Measurements from ENCODE around the gene C2orf81.
"Not testable (repeated sequence)": the region's sequence is repeated elsewhere in the genome, so short reads cannot be mapped to it uniquely, and the experiment has no call there.

The C2orf81 gene

DNA sequence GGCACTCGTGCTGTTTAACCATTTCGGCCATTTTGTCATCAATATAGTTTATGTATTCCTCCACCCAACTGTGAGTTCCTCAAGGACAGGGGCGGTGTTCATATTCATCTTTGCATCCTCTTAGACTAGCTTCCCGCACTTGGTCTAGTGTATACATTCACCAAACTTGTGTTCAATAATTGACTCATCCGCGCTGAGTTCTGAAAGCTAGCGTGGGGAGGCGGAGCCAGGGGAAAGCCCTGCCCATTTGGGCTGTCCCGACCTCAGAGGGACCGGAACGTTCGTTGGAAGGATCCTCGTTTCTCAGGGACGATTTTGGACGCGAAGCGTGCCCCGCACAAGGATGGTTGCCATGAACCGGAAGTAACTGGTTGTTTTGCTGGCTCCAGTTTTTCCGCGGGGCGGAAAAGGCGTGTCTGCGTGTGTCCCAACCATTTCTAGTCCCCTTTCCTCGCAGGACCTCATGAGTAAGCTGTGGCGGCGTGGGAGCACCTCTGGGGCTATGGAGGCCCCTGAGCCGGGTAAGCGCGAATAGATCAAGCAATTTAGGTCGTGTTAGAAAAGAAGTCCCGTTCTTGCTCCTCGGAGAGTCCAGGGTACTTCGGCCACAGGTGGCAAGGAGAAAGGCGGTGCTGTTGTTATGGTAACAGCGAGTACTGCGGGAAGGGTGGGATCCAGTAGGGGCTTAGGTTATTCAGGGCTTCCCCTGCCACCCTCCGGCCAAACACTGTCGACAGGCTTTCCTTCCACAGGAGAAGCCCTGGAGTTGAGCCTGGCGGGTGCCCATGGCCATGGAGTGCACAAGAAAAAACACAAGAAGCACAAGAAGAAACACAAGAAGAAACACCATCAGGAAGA is 33.5 kb upstream of the C2orf81 start, which contains the start of gene INO80B:
Gene INO80B, plus strand, starts transcription at position 434 of the 858 bp plus-strand sequence. Its CDS starts 30 bp downstream, at position 464.
- Mint-ChIP-seq H3K36me3 (ENCODE audit: low read depth) (peaks cover 14% of the 10 kb centered on the region), H3K27ac (peak within 1 kb of the TSS; percentile 92), H3K9me3 (no peaks in the 10 kb centered on the region), H3K4me1 (ENCODE audit: low read depth) (peaks cover 52% of the 10 kb centered on the region), H3K27me3 (ENCODE audit: low read depth) (no peaks in the 10 kb centered on the region), H3K4me3 (peak within 1 kb of the TSS; percentile 93)
- peak; percentile 98 for DNase-seq (ENCODE audit: low spot score)

DNA sequence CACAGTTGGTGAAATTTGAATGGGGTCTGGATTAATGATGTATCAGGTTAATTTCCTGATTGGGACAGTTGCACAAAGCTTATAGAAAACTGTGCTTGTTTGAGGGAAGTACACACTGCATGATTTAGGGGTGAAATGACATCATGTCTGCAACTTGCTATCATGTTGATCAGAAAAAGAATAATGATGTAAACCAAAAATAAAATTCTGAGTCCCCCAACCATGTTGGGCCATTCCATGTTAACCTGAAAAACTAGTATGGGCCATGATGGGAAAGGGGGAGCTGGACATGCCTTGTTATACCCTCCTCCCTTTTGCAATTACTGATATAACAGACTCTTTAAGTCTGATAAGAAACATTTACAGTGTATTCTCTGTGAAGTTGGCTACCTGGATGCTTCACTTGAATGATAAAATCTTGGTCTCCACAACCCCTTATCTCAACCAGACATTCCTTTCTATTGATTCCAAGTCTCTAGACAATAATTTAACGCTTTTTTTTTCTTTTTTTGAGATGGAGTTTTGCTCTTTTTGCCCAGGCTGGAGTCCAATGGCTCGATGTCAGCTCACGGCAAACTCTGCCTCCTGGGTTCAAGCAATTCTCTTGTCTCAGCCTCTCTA is 29.3 kb upstream of the C2orf81 start:
- Mint-ChIP-seq H3K27me3 (ENCODE audit: low read depth) (peaks cover 8% of the 10 kb centered on the region), H3K27ac (no peak overlapping the region), H3K4me1 (ENCODE audit: low read depth) (peaks cover 30% of the 10 kb centered on the region), H3K9me3 (no peaks in the 10 kb centered on the region), H3K36me3 (ENCODE audit: low read depth) (peaks cover 7% of the 10 kb centered on the region), H3K4me3 (no peak overlapping the region)
- DNase-seq (ENCODE audit: low spot score), result no peak

DNA sequence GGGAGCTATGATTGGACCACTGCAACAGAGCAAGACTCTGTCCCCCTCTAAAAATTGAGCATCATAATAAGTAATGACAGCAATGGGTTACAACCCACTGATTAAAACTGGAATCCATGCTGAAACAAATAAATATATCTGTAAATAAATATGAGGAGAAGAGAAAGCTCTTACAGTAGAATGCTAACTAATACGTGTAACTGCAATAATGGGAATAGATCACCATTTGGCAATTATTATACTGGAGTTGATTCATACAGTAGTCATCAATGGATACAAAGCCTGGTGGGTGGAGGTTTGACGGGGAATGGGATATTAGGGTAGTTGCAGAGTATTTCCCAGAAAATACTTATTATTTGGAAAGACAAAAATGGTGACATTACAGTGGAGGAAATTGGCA is 27.4 kb upstream of the C2orf81 start:
- Mint-ChIP-seq H3K4me3 (no peak overlapping the region), H3K27ac (no peak overlapping the region), H3K9me3 (no peaks in the 10 kb centered on the region), H3K36me3 (ENCODE audit: low read depth) (no peaks in the 10 kb centered on the region), H3K27me3 (ENCODE audit: low read depth) (peaks cover 24% of the 10 kb centered on the region), H3K4me1 (ENCODE audit: low read depth) (peaks cover 16% of the 10 kb centered on the region)
- DNase-seq (ENCODE audit: low spot score), result no peak

DNA sequence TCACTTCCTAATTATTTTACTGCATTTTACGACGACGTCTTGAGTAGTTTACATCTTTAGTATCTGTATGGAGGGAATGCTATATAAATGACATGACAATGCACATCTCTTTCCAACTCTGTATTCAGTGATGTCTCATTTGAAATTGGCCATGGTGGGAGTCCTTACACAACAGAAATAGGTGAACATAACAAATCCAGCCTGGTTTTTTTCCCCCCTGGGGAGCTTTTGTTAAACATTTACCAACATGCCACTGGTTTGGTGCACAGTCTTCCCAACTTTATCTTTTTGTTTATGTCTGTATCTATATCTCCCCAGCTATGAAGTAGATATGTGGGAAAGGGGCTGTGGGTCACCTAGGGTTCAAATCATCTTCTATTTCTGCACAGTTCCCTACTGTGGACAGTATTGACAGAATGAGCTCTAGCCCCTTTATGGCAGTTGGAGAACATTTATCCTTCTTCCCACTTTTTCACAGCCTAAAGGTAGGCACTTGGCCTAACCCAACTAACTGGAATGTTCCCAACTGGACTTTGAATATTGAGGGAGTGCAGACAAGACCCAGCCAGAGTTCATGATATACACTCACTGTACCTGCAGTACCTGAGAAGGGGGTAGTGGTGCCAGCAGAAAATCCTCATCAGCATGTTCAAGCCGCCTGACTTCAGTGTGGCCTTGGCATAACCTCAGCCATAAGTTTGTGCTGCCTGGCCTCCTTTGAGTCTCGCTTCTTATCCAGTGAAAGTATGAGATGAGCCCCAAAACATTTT is 26.0 kb upstream of the C2orf81 start:
- H3K4me1 Mint-ChIP-seq (ENCODE audit: low read depth), result peaks cover 7% of the 10 kb centered on the region
- H3K4me3 Mint-ChIP-seq, result no peak overlapping the region
- H3K27ac Mint-ChIP-seq, result no peak overlapping the region
- DNase-seq (ENCODE audit: low spot score), result no peak
- no peaks in the 10 kb centered on the region for H3K36me3 Mint-ChIP-seq (ENCODE audit: low read depth)
- H3K27me3 Mint-ChIP-seq (ENCODE audit: low read depth), result peaks cover 29% of the 10 kb centered on the region
- H3K9me3 Mint-ChIP-seq, result no peaks in the 10 kb centered on the region

DNA sequence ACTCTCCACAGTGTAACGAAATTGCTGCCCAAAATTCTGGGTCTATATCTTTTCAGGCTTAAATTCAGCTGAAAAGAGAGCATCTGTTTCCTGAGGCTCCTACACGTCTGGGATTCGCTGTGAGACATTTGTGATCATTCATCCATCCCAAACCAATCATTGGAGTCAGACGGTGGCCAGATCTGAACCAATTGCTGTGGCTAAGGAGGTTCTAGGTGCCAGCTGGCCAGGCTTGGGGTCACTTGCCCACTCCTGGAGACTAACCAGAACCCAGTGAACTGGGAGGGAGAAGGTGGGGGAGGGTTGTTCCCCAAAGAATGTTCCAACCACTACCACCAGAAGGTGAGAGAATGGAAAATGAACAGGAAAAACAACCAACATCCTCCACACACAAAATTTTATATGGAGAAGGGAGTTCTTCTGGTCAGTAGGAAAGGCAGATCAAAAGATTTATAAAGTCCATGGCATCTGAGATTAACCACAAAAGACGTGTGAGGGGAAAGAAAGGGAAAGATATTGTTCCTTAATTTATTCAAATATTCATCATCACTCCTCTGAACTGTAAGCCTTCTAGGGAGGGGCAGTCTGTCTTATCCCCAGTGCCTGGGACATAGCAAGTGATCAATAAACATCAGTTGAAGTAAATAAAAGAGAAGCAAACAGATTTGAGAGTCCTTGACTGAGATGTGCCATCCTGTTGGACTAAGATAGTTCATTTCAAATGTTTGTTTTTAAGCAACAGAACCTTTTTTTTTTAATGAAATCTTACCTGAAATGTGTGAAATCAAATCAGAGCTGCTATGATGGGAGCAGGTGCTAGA is 23.3 kb upstream of the C2orf81 start:
- Mint-ChIP-seq H3K4me3 (no peak overlapping the region), H3K4me1 (ENCODE audit: low read depth) (peaks cover 2% of the 10 kb centered on the region), H3K27me3 (ENCODE audit: low read depth) (peaks cover 43% of the 10 kb centered on the region), H3K36me3 (ENCODE audit: low read depth) (peaks cover 1% of the 10 kb centered on the region), H3K9me3 (no peaks in the 10 kb centered on the region), H3K27ac (no peak overlapping the region)
- no peak for DNase-seq (ENCODE audit: low spot score)

DNA sequence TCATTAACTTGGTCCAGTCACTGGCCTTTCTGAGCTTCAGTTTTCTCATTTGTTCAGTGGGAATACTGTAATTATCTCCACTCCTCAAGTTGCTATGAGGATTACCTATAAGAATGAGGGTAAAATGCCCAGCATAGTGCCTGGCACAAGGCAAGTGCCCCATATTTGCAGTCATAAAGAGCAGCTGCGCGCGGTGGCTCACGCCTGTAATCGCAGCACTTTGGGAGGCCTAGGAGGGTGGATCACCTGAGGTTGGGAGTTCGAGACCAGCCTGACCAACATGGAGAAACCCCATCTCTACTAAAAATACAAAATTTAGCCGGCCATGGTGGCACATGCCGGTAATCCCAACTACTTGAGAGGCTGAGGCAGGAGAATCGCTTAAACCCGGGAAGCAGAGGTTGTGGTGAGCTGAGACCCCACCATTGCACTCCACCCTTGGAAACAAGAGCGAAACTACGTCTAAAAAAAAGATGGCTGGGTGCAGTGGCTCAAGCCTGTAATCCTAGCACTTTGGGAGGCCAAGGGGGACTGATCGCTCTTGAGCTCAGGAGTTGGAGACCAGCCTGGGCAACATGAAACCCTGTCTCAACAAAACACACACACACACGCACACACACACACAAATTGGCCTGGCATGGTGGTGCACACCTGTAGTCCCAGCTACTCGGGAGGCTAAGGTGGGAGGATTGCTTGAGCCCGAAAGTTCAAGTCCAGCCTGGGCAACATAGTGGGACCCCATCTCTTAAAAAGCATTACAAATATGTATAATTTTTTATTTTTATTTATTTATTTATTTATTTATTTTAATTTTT is 21.3 kb upstream of the C2orf81 start:
- H3K27ac Mint-ChIP-seq, result not testable (repeated sequence)

DNA sequence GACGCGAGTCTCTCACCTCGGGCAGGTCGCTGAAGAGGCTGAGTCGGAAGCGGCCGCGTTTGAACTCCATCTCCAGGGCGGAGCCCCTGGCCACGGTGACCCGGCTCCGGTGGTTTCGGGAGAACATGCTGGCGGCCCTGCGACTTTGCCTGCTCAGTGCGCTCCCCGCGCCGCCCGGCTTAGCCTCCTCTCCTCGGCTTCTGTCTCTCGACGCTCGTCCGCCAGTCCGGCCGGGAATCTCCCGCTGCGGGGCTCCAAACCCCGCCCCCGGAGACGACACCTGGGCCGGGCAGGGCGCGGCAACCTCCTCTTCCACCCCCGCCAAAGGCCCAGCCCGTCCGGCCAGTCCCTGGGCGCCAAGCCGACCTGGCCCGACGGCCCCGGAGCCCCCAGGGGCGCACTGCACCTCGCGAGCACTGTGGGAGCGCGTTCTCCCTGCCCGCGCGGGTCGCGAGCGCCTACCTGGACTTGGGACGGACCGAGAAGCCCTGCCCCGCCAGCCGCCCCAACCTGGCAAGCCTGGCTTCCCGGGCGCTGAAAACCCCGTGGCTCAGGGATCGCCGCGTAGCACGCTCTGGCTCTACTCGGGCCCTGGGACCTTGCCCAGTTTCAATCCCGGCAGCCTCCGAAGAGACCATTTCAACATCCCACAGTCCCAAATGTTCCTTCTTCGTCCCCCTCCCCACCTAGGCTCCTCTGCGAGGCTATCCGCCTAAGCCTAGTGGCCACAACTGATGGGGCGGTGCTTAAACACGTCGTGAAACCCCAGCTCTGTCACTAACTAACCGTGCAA is 20.5 kb upstream of the C2orf81 start, which contains the start of gene RTKN:
Gene RTKN, minus strand, starts transcription at position 248 of the 793 bp plus-strand sequence. Its CDS starts 121 bp downstream, at position 127.
- no peak for DNase-seq (ENCODE audit: low spot score)
- Mint-ChIP-seq H3K36me3 (ENCODE audit: low read depth) (peaks cover 1% of the 10 kb centered on the region), H3K27ac (no peak within 1 kb of the TSS), H3K4me1 (ENCODE audit: low read depth) (peaks cover 2% of the 10 kb centered on the region), H3K4me3 (peak within 1 kb of the TSS; percentile 81), H3K9me3 (no peaks in the 10 kb centered on the region), H3K27me3 (ENCODE audit: low read depth) (peaks cover 47% of the 10 kb centered on the region)

More for the DNA sequence above, 21.3 kb upstream of the C2orf81 start:
- Mint-ChIP-seq H3K27me3 (ENCODE audit: low read depth) (peaks cover 52% of the 10 kb centered on the region), H3K4me3 (peak overlapping the region; percentile 81)
- not testable (repeated sequence) for DNase-seq (ENCODE audit: low spot score); H3K9me3 Mint-ChIP-seq; H3K4me1 Mint-ChIP-seq (ENCODE audit: low read depth); H3K36me3 Mint-ChIP-seq (ENCODE audit: low read depth)

DNA sequence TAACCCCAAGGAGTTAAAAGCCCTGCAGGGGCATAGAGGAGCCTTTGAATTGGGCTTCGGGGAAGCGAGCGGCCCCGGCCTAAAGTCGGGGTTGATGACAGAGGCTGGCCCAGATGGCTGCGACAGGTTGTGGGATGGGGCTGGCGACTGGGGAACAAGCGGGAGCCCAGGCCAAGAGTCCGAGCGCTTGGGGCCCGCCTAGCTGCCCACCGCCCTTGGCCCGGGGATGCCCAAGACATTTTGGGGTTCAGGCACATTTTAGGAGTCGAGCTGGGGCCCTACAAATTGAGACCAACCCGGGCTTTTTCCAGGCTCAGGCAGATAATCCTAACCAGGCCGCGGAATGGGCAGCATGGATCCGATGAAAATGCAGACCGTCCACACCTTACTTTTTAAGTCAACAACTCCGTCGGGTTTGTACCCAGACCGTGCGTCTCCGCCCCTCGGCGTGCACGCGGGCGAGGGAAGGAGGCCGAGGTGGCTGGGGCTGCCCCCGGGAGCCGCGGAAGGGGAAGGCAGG is 19.8 kb upstream of the C2orf81 start:
- H3K27me3 Mint-ChIP-seq (ENCODE audit: low read depth), result peaks cover 47% of the 10 kb centered on the region
- peaks cover 2% of the 10 kb centered on the region for H3K4me1 Mint-ChIP-seq (ENCODE audit: low read depth)
- DNase-seq (ENCODE audit: low spot score), result no peak
- H3K9me3 Mint-ChIP-seq, result no peaks in the 10 kb centered on the region
- peak overlapping the region; percentile 60 for H3K4me3 Mint-ChIP-seq
- no peak overlapping the region for H3K27ac Mint-ChIP-seq
- peaks cover 1% of the 10 kb centered on the region for H3K36me3 Mint-ChIP-seq (ENCODE audit: low read depth)

DNA sequence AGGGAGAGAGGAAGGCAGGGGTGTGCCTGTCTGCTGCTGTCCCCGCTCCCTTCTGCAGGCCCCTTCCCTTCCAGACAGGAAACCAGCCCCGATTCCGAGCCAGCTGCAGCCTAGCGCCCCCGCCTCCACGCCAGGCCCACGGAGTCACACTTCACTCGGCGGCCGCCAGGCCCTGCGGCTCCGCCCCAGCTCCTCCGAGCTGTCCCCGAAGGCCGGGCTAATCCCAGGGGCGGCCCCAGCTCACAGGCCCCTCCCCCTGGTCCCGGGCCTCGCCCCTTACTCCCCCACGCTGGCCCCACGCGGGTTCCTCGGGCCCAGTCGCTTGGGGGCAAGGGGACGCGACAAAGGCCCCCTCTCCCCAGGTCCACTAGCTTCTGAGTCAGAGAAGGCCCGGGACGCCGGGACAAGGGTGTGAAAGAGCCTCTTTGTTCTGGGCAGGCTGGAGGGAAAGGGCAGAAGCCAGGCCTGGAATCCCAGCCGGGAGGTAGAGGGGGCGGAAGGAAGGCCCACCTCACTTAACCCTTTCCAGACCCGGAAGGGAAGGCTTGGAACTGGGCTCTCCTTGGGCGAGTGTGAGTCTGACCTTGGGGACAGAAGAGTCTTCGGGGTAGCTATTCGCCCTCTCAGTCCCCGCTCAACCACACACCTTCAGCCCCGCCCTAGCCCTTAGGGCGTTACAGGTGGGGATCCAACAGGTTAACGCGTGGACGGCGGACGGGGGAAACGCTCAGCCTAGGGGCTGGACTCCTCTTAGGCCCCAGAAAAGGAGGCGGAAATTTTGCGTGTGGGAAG is 19.2 kb upstream of the C2orf81 start:
- Mint-ChIP-seq H3K9me3 (no peaks in the 10 kb centered on the region), H3K4me3 (peak overlapping the region; percentile 60), H3K27me3 (ENCODE audit: low read depth) (peaks cover 47% of the 10 kb centered on the region), H3K36me3 (ENCODE audit: low read depth) (peaks cover 1% of the 10 kb centered on the region), H3K27ac (no peak overlapping the region), H3K4me1 (ENCODE audit: low read depth) (peaks cover 2% of the 10 kb centered on the region)
- DNase-seq (ENCODE audit: low spot score), result peak; percentile 34

DNA sequence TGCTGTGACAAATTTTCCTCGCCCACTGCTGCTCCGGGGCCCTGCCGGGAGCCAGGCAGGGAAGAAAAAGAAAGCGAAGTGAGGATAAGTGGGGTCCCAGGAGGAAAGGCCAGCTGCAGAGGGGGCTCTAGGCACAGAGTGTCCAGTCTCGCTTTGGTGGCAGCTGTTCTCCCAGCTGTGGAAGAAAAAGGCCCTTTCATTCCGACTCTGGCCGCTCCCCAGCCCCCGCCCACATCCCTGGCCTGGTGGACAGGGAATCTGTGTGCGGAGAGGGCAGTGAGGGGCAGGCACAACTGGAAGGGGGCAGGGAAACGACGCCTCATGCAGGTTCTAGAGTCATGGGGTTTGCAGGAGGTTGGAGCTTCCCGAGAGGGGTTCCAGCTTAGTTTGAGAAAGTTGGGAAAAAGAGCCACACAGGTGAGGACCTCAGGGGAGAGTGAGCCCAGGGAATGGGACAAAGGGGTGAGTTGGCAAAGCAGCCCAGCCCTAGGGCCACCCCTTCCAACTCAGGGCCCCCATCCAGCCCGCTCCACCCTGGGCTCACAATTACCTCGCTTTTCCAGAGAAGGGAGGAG is 18.5 kb upstream of the C2orf81 start:
- H3K27me3 Mint-ChIP-seq (ENCODE audit: low read depth), result peaks cover 43% of the 10 kb centered on the region
- H3K4me3 Mint-ChIP-seq, result no peak overlapping the region
- H3K27ac Mint-ChIP-seq, result no peak overlapping the region
- H3K4me1 Mint-ChIP-seq (ENCODE audit: low read depth), result peaks cover 2% of the 10 kb centered on the region
- DNase-seq (ENCODE audit: low spot score), result no peak
- peaks cover 1% of the 10 kb centered on the region for H3K36me3 Mint-ChIP-seq (ENCODE audit: low read depth)
- no peaks in the 10 kb centered on the region for H3K9me3 Mint-ChIP-seq

DNA sequence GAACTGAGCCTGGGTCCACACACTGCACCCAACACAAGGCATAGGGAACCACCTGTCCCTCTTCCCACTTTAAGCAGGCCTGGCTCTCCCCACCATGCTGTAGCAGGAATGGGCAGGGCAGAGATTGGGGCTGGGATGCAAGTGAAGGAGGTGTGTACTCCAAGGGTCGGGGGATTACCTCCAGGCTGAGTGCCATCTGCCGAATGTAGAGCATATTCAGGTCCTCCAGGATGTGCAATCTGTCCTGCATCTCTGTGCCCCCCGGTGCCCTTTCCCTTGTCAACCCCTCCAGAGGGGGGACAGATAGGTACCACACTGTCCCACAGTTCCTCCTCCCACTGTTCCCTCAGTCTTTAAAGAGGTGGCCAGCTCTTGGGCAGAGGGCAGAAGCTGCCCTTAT is 18.0 kb upstream of the C2orf81 start:
- no peak for DNase-seq (ENCODE audit: low spot score)
- peaks cover 37% of the 10 kb centered on the region for H3K27me3 Mint-ChIP-seq (ENCODE audit: low read depth)
- peaks cover 1% of the 10 kb centered on the region for H3K36me3 Mint-ChIP-seq (ENCODE audit: low read depth)
- peaks cover 2% of the 10 kb centered on the region for H3K4me1 Mint-ChIP-seq (ENCODE audit: low read depth)
- H3K9me3 Mint-ChIP-seq, result no peaks in the 10 kb centered on the region
- H3K27ac Mint-ChIP-seq, result no peak overlapping the region
- no peak overlapping the region for H3K4me3 Mint-ChIP-seq
